ENCODE measurements around the gene PLEKHG3. TPM values are rescaled to one million over a fixed set of nuclear protein-coding genes. Genes with fewer than 3 reads are reported as not detected.

Gene PLEKHG3
- total and polyA plus RNA-seq, 2 of the 13 experiments (the other 11 are each of a cell fraction or from before 2014, with no cell fraction given): 7.1 to 9.8 TPM

DNA sequence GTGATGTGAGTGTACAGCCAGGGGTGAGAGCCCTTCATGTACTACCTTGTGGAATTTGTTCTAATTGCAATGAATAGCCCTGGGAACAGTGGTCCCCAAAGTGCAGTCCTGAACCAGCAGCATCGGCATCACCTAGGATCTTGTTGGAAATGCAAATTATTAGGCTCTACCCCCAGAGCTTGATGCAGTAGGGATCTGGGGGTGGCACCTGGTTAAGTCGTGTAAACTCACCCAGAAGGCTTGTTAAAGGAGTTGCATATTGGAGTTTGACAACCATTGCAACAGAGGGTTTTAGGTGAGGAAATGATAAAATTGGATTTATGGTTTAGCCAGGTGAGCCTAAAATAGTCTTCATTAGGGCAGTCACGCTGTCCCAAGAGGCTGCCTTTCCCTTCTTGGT, 73.2 kb downstream of the PLEKHG3 start:
- no peak for FAIRE-seq
- CTCF ChIA-PET (ENCODE audit: low intra/inter-chr PET ratio, low total read pairs): no interaction called here
- H4K20me1 ChIP-seq (ENCODE audit: insufficient read depth, low read length): no peaks in the 10 kb centered on the region
- 6% methylated on average over 3 of the region's 3 CpGs for WGBS (ENCODE audit: low lambda C conversion rate)
- TF ChIP-seq, protein P1, sequence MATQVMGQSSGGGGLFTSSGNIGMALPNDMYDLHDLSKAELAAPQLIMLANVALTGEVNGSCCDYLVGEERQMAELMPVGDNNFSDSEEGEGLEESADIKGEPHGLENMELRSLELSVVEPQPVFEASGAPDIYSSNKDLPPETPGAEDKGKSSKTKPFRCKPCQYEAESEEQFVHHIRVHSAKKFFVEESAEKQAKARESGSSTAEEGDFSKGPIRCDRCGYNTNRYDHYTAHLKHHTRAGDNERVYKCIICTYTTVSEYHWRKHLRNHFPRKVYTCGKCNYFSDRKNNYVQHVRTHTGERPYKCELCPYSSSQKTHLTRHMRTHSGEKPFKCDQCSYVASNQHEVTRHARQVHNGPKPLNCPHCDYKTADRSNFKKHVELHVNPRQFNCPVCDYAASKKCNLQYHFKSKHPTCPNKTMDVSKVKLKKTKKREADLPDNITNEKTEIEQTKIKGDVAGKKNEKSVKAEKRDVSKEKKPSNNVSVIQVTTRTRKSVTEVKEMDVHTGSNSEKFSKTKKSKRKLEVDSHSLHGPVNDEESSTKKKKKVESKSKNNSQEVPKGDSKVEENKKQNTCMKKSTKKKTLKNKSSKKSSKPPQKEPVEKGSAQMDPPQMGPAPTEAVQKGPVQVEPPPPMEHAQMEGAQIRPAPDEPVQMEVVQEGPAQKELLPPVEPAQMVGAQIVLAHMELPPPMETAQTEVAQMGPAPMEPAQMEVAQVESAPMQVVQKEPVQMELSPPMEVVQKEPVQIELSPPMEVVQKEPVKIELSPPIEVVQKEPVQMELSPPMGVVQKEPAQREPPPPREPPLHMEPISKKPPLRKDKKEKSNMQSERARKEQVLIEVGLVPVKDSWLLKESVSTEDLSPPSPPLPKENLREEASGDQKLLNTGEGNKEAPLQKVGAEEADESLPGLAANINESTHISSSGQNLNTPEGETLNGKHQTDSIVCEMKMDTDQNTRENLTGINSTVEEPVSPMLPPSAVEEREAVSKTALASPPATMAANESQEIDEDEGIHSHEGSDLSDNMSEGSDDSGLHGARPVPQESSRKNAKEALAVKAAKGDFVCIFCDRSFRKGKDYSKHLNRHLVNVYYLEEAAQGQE (IDR thresholded peaks at IDR 0.05; ENCODE audit: borderline replicate concordance in 1 of 2, low read depth in 1 of 2, low read length in 2 of 2): no peak
- no TSS peak for BruUV-seq (replicated peaks)
- no peak overlapping the region for H3K4me3 ChIP-seq (replicated peaks in 1 of 3; ENCODE audit: insufficient read depth in 1 of 3, low read depth in 2 of 3, low read length in 3 of 3)
- intact Hi-C loops (cut with micrococcal nuclease; ENCODE audit: unreplicated experiment): no loop called here
- no peak overlapping the region for H3K27ac ChIP-seq (ENCODE audit: extremely low read length, insufficient read depth, low read length)
- no peaks in the 10 kb centered on the region for H3K9me3 ChIP-seq (ENCODE audit: low read length)
- peaks cover 9% of the 10 kb centered on the region for H3K4me1 ChIP-seq (ENCODE audit: insufficient read depth, low read length)
- POLR2A ChIA-PET: no interaction called here
- H3K27me3 ChIP-seq (ENCODE audit: control insufficient read depth in 1 of 2, insufficient read depth in 2 of 2, low read length in 2 of 2): no peaks in the 10 kb centered on the region; a peak in 2 of 5 replicates
- no peaks in the 10 kb centered on the region for H3K36me3 ChIP-seq (replicated peaks in 1 of 2; ENCODE audit: control insufficient read depth in 1 of 2, insufficient read depth in 2 of 2, low read length in 2 of 2)
- ATAC-seq: no peak
- H3K79me2 ChIP-seq (ENCODE audit: insufficient read depth, low read length): no peaks in the 10 kb centered on the region
- H2AFZ ChIP-seq (ENCODE audit: low read length): no peak overlapping the region
- H3K4me2 ChIP-seq (ENCODE audit: low read depth, low read length): no peak overlapping the region
- H3K9ac ChIP-seq (ENCODE audit: insufficient read depth, low read depth, low read length): no peak overlapping the region
- DNase-seq (ENCODE audit: low spot score): no peak
- in situ Hi-C loops (cut with HindIII; ENCODE audit: extremely low pct_ligation_motif_present, low pct_unique_long_range_greater_than_20kb): no loop called here

DNA sequence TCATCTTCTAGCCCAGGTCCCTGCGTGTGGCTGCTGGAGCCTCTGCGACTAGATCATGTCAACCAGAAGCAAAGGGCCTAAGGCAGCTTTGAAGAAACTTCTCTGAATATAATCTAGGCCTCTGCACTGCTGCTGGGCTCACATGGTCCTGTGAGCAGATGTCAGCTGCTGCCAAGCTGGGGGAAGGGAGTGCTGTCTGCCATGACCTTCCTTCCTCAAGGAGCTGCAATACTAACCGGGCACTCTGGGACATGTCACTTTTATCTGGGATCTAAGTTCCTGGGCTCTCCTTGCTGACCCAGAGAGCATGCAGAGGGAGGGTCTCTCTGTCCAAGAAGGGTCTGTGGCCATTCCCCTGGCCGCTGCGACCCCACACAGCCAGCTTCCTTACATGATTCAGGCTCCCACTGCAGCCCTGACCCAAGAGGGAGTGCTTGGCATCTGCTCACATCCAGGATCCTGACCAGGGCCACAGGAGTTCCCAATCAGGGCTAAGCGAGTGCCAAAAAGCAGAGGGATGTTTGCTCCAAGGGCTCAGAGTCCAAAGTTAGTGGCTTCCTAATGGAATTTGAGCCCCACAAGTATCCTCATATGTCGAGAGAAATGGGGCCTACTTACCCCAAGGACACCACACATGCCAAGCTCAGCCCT, 74.0 kb downstream of the PLEKHG3 start:
- CTCF ChIA-PET (ENCODE audit: low intra/inter-chr PET ratio, low total read pairs): no interaction called here
- DNase-seq (ENCODE audit: low spot score) (no peak), ATAC-seq (peak; percentile 57), FAIRE-seq (no peak)
- H3K9me3 ChIP-seq (ENCODE audit: low read length): no peaks in the 10 kb centered on the region
- H4K20me1 ChIP-seq (ENCODE audit: insufficient read depth, low read length): no peaks in the 10 kb centered on the region
- no TSS peak for BruUV-seq (replicated peaks)
- POLR2A ChIA-PET: no interaction called here
- H3K79me2 ChIP-seq (ENCODE audit: insufficient read depth, low read length): no peaks in the 10 kb centered on the region
- in situ Hi-C loops (cut with HindIII; ENCODE audit: extremely low pct_ligation_motif_present, low pct_unique_long_range_greater_than_20kb) (no loop called here), intact Hi-C loops (cut with micrococcal nuclease; ENCODE audit: unreplicated experiment) (no loop called here)
- WGBS (ENCODE audit: low lambda C conversion rate): 0% methylated on average over 2 of the region's 7 CpGs
- no peak overlapping the region for H2AFZ ChIP-seq (ENCODE audit: low read length)
- H3K27me3 ChIP-seq (ENCODE audit: control insufficient read depth in 1 of 2, insufficient read depth in 2 of 2, low read length in 2 of 2): no peaks in the 10 kb centered on the region; a peak in 2 of 5 replicates
- H3K27ac ChIP-seq (ENCODE audit: extremely low read length, insufficient read depth, low read length): no peak overlapping the region
- no peak overlapping the region for H3K4me3 ChIP-seq (replicated peaks in 1 of 3; ENCODE audit: insufficient read depth in 1 of 3, low read depth in 2 of 3, low read length in 3 of 3)
- H3K36me3 ChIP-seq (replicated peaks in 1 of 2; ENCODE audit: control insufficient read depth in 1 of 2, insufficient read depth in 2 of 2, low read length in 2 of 2): no peaks in the 10 kb centered on the region
- H3K4me2 ChIP-seq (ENCODE audit: low read depth, low read length): no peak overlapping the region
- peaks cover 9% of the 10 kb centered on the region for H3K4me1 ChIP-seq (ENCODE audit: insufficient read depth, low read length)
- no peak overlapping the region for H3K9ac ChIP-seq (ENCODE audit: insufficient read depth, low read depth, low read length)
- TF ChIP-seq ZC3H4 (CRISPR knock-in tag; IDR thresholded peaks at IDR 0.05; ENCODE audit: borderline replicate concordance) (no peak), HNF4A (CRISPR knock-in tag; IDR thresholded peaks at IDR 0.05) (peak; percentile 41)
